DLD1 (cell line): ENCODE data around the gene SECISBP2L.
"Not testable (repeated sequence)": the region's sequence is repeated elsewhere in the genome, so short reads cannot be mapped to it uniquely, and the experiment has no call there.

Experiments
- in situ Hi-C: cut with HindIII; loops from 2 replicates; pipeline ENCODE4 v1.10.0; 2017; ENCODE audit warnings: low sequenced_read_pairs

Gene SECISBP2L, protein sequence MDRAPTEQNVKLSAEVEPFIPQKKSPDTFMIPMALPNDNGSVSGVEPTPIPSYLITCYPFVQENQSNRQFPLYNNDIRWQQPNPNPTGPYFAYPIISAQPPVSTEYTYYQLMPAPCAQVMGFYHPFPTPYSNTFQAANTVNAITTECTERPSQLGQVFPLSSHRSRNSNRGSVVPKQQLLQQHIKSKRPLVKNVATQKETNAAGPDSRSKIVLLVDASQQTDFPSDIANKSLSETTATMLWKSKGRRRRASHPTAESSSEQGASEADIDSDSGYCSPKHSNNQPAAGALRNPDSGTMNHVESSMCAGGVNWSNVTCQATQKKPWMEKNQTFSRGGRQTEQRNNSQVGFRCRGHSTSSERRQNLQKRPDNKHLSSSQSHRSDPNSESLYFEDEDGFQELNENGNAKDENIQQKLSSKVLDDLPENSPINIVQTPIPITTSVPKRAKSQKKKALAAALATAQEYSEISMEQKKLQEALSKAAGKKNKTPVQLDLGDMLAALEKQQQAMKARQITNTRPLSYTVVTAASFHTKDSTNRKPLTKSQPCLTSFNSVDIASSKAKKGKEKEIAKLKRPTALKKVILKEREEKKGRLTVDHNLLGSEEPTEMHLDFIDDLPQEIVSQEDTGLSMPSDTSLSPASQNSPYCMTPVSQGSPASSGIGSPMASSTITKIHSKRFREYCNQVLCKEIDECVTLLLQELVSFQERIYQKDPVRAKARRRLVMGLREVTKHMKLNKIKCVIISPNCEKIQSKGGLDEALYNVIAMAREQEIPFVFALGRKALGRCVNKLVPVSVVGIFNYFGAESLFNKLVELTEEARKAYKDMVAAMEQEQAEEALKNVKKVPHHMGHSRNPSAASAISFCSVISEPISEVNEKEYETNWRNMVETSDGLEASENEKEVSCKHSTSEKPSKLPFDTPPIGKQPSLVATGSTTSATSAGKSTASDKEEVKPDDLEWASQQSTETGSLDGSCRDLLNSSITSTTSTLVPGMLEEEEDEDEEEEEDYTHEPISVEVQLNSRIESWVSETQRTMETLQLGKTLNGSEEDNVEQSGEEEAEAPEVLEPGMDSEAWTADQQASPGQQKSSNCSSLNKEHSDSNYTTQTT

DNA sequence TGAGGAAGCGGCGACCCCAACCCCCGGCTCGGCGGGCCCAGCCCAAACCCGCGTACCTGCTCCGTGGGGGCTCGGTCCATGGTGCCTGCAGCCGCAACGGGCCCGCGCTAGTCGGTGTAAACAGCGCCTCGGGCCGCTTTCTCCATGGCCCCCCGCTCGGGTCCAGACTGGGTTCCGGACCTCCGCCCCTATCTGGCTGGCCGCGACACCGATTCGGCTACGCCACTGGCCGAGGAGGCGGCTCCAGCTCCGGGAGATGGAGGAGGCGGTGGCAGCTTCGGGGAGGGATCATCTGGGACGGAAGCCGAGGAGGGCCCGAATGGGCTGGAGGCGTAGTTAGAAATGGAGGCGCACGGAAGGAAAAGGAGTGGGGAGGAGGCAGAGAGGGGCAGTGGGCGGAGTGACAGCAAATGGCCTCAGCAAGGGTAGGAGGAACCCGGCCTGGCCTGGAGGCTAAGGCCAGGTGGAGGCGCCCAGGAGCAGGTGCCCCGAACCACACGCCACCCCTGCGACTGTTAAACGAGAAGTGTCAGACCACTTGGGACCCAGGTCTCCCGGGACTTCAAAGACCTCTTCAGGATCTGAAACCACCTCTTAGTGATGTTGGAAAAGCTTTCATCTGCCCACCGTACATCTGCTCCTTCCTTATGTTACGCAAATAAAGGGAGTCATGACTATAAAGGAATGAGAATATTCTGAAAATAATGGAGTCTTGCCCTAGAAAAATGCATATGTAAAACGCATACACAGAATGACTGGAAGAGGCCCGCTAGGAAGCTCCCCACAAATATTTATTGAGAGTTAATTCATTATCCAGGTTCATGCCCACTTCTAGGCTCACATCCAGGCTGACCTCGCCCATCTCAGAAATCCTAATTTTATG lies at the start of gene SECISBP2L:
Gene SECISBP2L, minus strand, starts transcription at position 227 of the 883 bp plus-strand sequence. Its CDS starts 147 bp downstream, at position 80.
- in situ Hi-C loops, result no loop called here

DNA sequence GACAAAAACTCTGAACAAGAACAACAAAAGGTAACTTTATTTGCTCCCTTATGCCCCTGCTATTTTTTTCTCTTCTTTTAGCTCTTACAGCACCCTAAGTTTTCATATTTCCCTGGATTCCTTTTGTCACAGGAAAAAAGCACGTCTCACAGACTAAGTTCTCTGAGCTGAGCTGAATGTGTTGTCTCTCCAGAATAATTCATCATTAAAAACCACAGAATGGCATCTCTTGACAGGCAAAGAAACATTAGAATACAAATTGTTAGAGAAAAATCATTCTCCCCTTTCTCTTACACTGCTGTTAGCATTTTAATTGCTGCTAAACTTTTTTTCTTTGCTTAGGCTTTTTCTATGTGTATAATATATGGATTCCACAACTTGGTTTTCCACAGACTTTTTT lies 48.7 kb upstream of the SECISBP2L start:
- in situ Hi-C loops, result no loop called here

DNA sequence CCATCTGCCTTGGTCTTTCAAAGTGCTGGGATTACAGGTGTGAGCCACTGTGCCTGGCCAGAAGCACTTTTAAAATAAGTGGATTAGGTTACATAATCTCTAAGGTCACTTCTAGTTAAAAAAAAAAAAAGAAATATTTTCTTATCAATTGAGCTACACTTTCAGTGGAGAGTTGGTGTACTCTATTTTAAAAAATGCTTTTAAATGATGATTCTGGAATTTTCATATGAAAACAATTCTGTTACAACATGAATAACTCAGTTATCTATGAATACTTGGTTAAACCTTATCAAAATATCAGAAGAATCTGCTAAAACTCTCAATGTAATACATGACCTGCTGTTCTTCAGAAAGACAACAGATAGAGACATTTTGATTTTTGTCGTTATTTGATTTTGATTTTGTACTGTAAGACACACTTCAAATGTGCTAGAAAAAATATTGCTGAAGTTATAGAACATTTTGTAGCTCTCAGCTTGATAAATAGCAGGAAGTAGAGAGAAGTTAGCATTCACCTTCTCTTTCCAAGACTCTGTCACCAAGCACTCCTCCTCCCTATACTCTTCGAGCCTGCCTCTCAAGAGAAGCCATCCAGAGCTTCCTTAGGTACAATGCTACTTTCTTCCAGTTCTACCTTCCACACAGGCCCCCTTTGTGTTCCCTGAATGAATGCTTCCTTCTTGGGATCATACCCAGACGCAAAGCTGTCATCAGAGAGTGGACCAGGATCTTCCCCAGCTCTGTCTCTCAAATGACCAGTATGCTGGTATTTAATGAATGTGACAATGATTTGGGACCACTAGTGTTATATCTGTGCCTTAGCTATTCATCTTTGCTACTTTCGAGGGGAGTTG lies 47.2 kb upstream of the SECISBP2L start:
- in situ Hi-C loops, result no loop called here

- in situ Hi-C loops, result no loop called here
Measured at GRCh38 chr15:49088996-49089395, 42.8 kb upstream of the SECISBP2L start.

- in situ Hi-C loops, result no loop called here
Measured at GRCh38 chr15:49085696-49086459, 39.6 kb upstream of the SECISBP2L start.

GRCh38 chr15:49084285-49084570 lies 38.0 kb upstream of the SECISBP2L start:
- in situ Hi-C loops, result no loop called here

- in situ Hi-C loops, result no loop called here
Measured at GRCh38 chr15:49083401-49084284, 37.4 kb upstream of the SECISBP2L start.

- in situ Hi-C loops, result no loop called here
Measured at GRCh38 chr15:49082960-49083359, 36.7 kb upstream of the SECISBP2L start.

- in situ Hi-C loops, result no loop called here
Measured at GRCh38 chr15:49079340-49080039, 33.2 kb upstream of the SECISBP2L start.

- in situ Hi-C loops, result no loop called here
Measured at GRCh38 chr15:49075881-49076280, 29.6 kb upstream of the SECISBP2L start.

GRCh38 chr15:49074589-49075287 lies 28.5 kb upstream of the SECISBP2L start:
- in situ Hi-C loops, result not testable (repeated sequence)

DNA sequence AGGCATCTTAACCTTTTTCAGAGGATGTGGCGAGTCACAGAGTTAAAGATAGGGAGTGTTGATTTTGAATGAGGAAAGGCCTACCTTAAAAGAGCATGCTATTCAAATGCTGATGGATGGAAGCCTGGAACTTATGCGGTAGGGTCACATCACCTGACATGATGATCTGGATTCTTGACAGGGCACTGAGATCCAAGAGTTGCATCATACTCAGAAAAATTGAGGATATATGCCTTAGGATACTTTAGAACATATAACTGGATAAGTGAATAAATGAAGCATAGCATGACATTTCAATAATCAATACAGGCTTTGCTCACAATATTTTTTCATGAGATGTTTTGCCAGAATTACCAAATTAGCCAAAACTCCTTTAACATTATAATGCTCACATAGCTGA lies 20.1 kb upstream of the SECISBP2L start:
- in situ Hi-C loops, result no loop called here

- in situ Hi-C loops, result no loop called here
Measured at GRCh38 chr15:49064884-49065283, 18.6 kb upstream of the SECISBP2L start.

- in situ Hi-C loops, result no loop called here
Measured at GRCh38 chr15:49064281-49064653, 18.0 kb upstream of the SECISBP2L start.

DNA sequence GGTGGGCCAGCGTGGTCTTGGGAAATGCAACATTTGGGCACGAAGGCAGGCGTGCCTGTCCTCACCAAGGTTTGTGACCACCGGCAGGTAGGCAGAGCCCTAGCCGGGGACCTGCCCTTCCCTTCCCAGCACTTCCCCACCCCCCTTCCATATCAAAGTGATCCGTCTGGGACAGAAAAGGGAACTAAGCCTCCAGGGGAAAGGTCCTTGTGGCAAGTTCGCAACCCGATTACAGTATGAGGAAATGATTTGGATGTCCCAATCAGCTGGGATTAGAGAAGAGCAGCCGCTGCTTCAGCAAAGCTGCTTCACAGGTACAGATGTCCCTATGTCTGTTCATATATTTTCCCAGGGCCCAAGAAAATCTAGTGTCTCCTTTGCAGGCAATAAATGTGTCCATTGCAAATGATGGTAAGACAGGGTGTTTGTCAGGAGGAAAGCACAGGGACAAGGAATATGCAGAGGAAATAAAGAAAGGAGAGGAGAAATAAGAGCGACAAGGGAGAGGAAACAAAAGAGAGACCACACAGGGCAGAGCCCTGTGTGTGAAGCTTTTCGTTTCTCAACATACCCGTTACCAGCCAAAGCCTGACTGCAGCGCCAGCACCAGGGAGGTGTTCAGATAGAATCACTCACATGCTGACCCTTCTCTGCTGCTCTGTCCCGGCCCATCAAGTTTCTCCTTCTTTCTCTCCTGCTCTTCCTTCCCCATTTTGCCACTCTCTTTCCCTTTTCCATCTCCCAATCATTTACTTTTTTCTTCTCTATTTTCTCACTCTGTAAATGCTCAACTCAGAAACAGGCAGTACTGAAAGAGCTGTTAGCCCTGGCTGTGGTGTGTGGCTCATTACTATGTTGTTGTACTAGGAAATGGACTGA lies 17.4 kb upstream of the SECISBP2L start:
- in situ Hi-C loops, result no loop called here

- in situ Hi-C loops, result no loop called here
Measured at GRCh38 chr15:49062900-49063299, 16.7 kb upstream of the SECISBP2L start.
